Cardiac atrium fibroblast (primary cell): ENCODE results near the gene RHOXF1. TPM values are rescaled to one million over a fixed set of nuclear protein-coding genes. Genes with fewer than 3 reads are reported as not detected.

Source experiments
- total RNA-seq: library from RNA; depleted of rRNA; stranded (reverse); fragments of >200 nt; gene quantifications from 2 replicates; pipeline ENCODE4 v1.2.3, GENCODE V29; 2015

RHOXF1 gene, protein sequence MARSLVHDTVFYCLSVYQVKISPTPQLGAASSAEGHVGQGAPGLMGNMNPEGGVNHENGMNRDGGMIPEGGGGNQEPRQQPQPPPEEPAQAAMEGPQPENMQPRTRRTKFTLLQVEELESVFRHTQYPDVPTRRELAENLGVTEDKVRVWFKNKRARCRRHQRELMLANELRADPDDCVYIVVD
- total RNA-seq = not detected in 2 replicates

DNA sequence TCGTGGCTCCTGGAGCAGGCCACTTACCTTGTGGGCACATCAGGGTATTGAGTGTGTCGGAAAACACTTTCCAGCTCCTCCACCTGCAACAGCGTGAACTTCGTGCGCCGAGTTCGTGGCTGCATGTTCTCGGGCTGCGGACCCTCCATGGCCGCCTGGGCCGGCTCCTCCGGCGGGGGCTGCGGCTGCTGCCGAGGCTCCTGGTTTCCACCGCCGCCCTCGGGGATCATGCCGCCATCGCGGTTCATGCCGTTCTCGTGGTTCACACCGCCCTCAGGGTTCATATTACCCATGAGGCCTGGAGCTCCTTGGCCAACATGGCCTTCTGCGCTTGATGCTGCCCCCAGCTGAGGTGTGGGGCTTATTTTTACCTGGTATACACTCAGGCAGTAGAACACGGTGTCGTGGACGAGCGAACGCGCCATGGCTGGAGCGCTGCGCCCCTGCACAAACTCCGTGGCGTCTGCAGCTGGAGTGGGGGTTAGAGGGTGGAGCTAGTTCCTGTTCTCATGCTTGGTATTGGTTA lies at the start of gene RHOXF1:
RHOXF1 (minus strand) TSS at position 476 of the 526 bp plus-strand sequence; CDS start at position 425, 51 bp downstream.

DNA sequence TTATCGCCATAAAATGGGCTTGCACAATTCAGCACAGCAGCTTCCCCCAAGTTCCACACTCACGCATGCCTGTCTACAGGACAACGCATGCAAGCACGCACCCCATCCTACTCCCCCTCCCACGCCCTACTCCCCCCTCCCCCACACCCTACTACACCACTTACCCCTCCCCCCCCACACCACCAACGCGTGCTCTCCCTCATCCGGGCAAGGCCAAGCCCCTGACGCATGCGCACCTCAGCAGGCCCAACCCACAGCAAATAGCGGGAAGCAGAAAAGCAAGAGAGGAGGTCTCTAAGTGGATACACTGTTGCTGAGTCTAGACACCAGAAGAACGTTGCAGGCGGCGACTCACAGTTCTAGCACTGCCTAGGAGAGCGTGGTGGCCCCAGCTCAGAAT lies 42.6 kb upstream of the RHOXF1 start, which contains the start of gene RHOXF2:
RHOXF2 (plus strand) TSS at position 301 of the 400 bp plus-strand sequence. CDS start 138 bp downstream, outside the sequence.

DNA sequence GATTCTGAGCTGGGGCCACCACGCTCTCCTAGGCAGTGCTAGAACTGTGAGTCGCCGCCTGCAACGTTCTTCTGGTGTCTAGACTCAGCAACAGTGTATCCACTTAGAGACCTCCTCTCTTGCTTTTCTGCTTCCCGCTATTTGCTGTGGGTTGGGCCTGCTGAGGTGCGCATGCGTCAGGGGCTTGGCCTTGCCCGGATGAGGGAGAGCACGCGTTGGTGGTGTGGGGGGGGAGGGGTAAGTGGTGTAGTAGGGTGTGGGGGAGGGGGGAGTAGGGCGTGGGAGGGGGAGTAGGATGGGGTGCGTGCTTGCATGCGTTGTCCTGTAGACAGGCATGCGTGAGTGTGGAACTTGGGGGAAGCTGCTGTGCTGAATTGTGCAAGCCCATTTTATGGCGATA lies 38.1 kb downstream of the RHOXF1 start, which contains the start of gene RHOXF2B:
RHOXF2B (minus strand) TSS at position 101 of the 400 bp plus-strand sequence. CDS start 138 bp downstream, outside the sequence.

Other genes starting within 250 kb of the RHOXF1 start
- 17.1 and 17.5 TPM in 2 replicates for gene RNF113A, start 244.2 kb downstream of the RHOXF1 start, total RNA-seq
- 56.0 and 65.6 TPM in 2 replicates for gene NDUFA1, start 244.1 kb downstream of the RHOXF1 start, total RNA-seq
- gene AKAP14, start 220.0 kb downstream of the RHOXF1 start, total RNA-seq = not detected in 2 replicates
- gene NKAP, start 172.2 kb downstream of the RHOXF1 start, total RNA-seq = 2.2 and 6.5 TPM in 2 replicates
- not detected in 2 replicates for gene RHOXF2B, start 38.2 kb downstream of the RHOXF1 start, total RNA-seq
- gene RHOXF2, start 42.7 kb upstream of the RHOXF1 start, total RNA-seq = not detected in 2 replicates
- gene ZBTB33, start 134.9 kb upstream of the RHOXF1 start, total RNA-seq = 8.8 and 11.2 TPM in 2 replicates
- gene TMEM255A, start 195.5 kb upstream of the RHOXF1 start, total RNA-seq = not detected in 2 replicates
- not detected in 2 replicates for gene ATP1B4, start 246.2 kb upstream of the RHOXF1 start, total RNA-seq